ENCODE measurements around the gene PTN.
"Not testable (repeated sequence)": the region's sequence is repeated elsewhere in the genome, so short reads cannot be mapped to it uniquely, and the experiment has no call there.

Gene PTN

DNA sequence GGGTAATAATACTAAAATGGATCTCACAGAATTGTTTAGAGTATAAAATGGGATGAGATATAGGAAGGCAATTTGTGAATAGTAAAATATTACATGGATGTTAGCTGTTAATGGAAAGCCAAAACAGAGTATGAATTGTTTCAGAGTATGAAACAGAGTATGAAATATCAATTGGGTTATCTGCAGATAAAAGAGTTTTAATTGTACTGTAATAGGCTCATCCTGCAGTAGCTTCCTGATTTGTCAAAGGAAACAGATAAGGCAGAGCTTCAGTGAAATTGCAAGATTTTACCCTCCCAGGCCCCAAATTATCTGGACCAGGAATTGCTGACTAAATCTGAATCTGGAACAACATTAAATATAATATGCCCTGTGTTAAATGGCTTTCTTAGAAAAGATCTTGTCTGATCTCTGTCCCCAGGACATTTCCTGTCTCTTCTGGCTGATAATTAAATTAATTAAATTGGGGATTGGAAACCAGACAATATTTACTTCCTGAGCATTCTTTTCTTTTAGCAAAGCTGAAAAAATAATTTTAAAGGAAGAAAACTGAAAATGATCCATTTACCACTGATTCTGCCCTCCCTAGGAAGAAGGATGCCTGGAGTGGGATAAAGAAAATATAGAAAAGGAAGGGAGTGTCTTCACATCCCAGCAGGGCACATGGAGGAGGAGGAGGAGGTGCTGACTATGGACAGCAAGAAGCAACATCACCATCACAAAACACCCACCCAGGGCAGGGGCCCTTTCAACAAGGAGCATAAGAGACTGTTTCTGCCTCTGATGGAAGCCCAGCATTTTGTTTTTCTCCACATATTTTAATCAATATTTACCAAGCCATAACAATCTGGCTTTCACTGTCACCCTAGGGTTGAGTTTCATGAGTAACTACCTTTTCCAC is 18.5 kb downstream of the PTN start:
- DNase-seq (ENCODE audit: low read depth in 2 of 2) = no peak

DNA sequence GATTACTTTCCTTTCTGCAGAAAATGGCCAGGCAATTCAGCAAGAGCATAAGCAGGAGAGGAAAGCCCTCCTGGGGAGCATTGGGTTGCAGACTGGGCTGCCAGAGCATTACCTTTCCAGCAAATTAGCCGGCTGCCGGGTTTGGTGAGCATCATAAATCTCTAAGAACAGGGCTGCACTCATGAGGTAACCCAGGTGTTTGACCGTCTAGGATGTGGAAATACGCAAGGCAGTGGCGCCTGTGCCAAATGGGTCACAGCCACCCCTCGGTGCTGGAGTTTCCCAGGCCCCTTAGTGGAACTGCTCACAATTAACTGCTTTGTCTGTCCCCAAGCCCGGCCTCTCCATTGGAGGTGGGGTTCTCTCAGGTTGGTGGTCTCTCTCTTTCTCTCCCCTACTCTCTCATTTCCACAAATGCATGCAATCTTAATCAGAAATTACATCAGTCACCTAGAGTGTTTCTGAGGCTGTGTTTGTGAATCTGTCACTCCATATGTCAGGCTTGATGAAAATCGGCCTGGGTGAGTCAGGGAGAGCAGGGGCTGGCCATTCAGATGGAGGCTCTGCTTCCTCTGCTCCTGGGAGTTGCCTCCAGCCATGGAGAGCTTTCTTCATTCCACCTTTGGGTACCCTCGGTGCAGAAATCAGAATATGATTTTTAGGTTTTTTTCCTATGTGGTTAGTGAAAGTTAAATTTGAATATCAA is 26.7 kb downstream of the PTN start:
- no peak for DNase-seq (ENCODE audit: low read depth in 2 of 2)

DNA sequence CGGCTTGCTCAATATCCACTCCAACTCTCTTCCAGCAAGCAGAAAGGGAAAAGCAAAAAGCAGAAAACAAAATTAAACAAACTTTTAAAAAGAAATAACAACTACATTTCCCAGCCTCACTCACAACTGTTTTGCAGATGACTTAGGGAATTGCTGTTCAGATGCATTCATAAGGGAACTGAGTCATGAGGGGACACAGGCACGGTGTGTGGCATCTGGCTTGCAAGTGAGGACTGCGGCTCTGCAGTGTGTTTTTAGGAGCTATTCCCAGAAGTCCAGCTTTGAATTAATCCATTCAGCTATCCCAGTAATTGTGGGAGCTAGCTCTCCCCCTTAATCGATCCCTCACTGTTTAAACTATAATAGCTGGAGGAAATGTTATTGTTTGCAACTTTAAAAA is 30.3 kb downstream of the PTN start:
- DNase-seq (ENCODE audit: low read depth in 2 of 2) = no peak

DNA sequence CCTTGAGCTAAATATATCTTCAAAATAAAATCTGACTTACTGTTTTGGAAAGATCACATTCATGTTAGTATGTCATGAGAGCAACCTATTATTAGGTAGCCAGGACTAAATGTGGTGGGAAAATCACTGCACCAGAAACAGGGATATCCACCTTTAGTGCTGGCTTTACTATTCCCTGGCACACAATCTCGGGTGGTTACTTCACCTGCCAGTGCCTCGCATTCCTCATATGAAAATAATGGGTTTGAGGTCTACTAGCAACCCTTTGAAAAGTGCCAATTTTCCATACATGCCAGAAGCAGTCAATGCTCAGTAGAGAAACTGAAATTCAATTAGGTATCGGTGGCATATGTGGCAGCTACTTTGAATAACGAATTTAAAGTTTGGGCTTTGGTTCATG is 36.8 kb downstream of the PTN start:
- DNase-seq (ENCODE audit: low read depth in 2 of 2) = no peak

DNA sequence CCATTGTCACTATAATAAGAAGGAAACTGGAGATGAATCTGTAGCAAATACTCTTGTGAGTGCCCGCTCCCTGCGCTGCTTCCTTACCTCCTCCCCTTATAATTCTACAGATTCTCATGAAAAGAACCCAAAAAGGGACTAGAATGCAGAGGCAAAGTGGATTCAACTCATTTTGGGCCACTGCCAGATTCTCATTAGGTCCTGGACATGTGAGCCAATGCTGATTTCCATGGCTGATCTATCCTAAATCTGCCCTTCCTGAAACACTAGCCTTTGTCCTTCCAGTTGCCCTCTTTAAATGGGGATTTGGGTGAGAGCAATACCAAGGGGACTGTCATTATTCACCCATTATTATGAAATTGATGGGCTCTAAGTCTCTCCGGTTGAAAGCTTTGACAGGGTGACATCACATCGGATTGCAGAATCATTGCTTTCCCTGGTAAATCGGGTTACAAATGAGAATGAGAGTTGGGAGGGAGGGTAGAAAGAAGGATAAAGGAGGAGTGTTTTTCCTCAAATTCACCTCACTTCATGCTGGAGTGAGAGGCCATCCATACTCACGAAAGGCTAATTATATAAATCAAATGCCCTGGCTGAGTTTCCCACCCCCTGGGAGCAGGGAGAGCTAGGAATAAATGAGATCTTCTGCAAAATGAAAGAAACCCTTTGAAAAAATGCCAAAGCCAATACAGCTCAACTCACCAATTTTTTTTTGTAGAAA is 37.5 kb downstream of the PTN start:
- DNase-seq (ENCODE audit: low read depth in 2 of 2) = no peak

DNA sequence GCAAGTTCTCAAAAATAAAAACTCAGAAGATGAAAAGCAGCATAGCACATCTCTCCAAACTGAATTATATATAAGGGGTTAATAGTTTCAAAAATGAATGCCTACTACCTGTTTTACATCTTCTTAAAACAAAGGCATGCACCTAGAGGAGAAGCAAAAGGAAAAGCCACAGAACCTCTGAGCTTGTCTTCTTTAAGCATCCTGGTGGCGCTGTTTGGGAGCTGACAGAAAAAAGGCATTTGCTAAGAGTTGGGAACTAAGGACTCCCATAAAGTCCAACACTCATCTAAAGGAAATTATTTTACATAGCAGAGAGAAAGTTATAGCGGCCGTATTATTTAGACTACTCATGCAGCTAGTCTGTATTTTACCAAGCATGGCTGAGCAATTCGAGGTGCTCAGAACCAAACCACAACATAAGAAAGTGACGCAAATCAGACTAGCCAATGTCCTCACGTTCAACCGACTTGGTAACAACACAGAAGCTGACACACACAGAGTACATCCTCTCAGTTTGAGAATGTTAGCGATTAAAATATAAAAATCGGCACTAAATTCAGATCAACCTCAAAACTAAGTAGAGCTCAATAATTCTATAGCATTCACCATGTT is 38.8 kb downstream of the PTN start:
- DNase-seq (ENCODE audit: low read depth in 2 of 2) = no peak

DNA sequence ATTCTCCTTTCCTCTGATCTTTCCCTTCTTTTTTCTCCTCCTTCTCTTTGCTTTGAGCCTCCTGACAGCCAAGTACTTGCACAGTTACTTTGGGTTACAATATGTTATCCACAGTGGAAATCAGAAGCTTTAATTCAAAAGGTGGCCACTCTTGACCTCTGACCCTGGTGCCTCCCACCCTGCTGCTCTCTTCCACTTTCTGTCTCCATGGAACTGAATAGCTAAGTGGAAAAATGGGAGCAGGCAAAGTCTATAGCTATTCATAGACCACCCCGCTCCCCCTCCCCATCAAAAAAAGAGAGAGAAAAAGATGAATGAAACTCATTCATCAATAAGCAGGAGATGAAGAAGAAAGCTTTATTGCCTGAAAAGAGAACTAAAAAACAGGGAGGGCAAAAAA is 39.4 kb downstream of the PTN start:
- no peak for DNase-seq (ENCODE audit: low read depth in 2 of 2)

DNA sequence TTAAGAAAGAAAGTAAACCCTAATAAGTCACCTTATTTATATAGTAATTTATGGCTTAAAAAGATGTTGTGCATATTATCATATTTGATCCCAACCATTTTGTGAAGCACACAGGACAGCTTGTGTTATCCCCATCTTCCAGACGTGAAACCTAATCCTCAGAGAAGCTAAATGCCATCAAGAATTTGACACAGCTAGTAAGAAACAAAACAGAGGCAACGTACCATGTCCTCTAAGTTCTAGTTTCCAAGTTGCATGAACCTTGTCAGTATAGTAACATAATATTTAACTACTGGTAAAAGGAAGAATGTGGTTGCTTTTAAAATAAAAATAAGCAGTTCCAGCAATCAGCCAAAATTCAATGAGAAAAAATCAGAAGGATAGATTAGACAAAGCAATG is 41.5 kb downstream of the PTN start:
- DNase-seq (ENCODE audit: low read depth in 2 of 2) = no peak

DNA sequence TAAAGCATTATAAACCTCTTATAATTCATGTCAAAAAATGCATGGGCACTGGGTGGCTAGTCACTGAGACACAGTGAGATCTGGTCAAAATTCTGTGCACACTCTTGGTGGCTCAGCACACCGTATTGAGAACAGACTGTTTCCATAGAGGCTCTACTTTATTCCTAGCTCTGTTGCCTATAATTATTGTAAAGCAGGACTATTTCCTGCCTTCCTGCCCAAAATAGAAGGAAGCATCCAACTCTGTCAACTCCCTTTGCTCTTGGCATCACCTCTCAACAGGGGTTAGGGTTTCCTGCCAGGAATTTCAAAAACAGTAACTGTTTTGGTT is 45.1 kb downstream of the PTN start:
- DNase-seq (ENCODE audit: low read depth in 2 of 2) = no peak

DNA sequence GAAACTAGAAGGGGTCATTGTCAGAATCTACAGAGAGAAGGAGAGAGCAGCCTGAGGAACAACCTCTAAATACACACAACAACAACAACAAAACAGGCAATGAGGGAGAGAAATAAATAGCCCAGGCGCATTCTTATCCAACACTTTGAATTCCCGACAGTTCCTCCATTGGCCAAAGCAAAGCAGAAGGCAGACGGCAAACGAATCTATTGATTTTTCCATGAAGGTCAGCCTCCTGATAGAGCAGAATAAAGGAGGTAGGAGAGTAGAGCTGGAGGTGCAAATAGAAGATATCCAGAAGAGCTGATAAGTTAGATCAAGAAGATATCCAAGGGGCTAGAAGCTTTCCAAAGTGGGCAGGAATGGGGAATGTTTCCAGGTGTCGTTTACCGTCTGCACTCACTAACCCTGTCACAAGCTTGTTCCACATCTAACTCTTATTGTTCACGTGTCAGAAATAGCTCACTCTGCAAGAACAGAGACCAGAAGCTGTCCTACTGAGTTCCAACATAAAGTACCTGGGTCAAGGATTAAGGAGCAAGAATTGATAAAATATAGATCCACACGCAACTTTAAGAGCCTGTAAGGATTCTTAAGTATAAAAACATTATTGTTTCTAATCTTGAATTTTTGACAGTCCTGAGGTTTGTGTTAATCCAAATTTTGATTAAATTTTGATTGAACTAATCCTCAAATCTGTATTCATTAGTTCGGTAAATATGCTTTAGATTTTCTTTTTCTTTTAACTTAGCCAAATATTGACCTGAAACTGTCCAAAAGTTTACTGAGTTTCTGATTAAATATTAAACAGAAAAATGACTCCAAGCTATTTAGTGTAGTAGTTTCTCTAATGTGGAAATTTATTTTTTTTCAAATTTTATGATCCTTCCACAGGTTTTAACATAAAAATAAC is 45.7 kb downstream of the PTN start:
- DNase-seq (ENCODE audit: low read depth in 2 of 2) = no peak

DNA sequence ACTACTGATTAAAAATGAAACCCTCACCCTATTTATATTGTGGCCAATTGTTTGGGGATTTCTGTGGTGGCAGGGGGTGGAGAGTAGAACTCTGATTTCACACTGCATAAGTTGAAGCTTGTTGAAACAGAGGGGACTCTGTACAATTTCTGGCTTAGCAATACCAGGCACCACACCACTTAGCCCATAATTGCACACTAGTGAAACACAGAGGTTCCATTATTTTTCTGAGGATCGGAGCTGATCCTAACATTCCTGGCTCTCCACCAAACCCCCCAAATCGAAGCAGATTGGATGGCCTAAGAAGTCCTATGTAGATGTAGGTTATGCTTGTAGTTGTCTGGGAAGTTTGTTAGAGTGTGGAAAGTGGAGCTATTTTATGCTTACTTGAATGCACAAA is 47.0 kb downstream of the PTN start:
- no peak for DNase-seq (ENCODE audit: low read depth in 2 of 2)

DNA sequence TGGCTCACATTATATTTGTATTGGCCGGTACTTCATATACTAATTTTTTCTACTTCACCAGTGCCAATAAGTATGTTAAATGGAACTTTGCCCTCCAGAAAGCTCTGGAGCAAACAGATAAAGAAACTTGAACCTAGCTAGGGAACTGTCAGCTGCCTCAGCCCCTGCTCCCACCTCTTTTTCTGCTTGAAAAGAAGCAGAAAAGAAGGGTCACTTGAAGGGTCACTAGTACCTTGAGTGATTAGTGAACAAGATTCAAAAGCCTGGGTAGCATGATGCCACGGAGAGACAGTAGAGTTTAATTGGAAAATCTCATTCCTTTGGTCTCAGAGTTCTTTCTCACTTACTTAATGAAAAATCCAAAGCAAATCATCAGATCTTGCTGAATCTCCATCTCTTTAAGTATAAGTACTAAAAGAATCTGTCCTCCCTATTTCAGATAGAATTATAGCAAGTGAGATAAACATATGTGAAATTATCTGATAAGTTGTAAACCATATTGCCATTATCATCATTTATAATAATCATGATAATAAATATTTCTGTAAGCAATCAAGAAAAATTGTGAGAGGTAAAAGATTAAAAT is 47.7 kb downstream of the PTN start:
- no peak for DNase-seq (ENCODE audit: low read depth in 2 of 2)

DNA sequence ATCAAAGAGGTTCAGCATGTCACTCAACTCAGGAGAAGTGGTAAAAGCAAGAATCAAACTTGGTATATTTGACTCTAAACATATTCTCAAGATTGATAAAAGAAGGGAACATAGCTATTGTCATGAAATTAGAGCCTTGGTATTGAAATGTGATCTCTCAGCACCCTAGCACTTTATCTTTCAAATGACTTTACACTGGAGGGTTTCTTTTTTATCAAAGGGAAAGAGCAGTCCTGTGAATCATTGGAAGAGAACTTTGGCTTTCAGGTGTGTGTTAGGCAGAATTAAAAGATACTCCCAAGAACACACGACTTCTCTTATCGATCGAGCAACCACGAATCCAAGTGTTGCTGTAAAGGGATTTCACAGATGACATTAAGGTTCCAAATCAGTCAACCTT is 54.4 kb downstream of the PTN start:
- no peak for DNase-seq (ENCODE audit: low read depth in 2 of 2)

DNA sequence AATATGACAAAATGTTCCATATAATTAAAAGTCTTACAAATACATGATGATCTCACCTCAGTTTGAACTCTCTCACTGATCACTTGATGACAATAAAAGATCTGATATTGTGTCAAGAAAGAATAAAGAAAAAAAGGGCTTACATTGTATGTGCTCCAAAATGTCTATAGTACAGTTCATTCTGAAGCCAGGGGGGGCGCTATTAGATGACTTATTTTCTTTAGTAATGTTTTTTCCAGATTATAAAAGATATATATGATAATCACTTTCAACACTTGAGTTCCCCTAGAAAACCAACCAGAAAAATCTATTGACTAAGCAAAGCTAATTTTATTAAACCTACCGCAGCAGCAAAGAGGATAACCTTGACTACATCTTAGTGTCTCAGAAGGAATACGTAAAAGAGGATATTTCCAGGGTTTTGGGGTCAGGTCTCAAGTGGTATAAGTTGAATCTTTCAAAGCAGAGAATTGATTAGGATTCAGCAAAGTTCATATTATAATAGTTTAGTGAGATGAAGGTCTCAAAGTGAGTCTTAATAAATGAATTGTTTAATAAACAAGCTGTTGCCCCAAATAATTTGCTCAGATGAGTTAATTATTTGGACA is 55.8 kb downstream of the PTN start:
- no peak for DNase-seq (ENCODE audit: low read depth in 2 of 2)

DNA sequence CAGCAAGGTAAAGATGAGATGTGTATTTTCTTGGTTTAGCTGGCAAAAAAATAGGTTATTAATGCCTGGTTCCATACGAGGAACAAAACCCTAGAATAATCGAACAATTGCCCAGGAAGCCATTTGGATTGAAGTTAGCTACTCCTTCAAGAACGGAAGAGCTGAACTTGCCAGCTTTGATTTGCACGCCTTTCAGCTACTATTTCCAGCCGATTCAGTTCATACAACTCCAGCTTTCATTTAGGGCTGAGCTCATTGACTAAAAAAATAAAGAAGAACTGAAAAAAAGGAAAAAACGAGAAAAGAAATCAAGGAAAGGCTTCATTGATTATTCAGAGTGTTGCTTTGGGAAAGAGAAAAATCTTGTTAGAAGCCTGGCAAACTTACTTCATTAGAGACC is 60.4 kb downstream of the PTN start:
- DNase-seq (ENCODE audit: low read depth in 2 of 2) = no peak

DNA sequence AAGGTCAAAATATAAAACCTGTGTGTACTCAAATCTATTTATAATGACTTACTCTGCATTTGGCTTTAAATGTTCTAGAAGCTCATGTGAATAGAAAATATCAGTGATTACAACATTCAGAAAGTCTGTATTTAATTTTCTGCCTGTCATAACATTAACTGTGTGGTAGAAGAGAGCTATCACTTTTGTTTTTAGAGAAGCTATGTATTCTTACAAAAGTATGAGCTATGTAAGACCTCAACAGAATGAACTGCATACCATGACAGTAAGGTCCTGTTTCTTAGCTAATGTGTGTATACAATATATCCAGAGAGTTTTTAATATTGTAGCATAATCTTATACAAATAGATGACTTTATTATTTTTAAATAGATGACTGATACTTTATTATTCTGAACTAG is 61.5 kb downstream of the PTN start:
- no peak for DNase-seq (ENCODE audit: low read depth in 2 of 2)

DNA sequence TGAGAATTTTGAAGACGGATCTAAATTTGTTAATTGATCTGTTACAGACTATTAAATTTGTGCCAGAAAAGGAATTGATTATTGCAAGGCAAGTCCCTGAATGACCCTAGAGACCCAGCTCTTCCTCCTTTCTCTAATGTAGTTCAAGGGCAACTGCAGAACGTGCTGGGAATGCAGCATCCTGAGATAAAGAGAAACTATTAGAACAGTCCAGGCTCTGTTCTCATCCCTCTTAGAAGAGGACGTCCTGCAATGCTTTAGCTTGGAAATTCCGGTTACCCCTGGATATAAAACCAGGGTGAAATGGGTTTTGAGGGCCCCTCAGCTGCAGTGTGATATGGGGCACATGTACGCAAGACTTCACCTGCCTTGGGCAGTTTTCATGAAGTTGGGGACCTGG is 67.3 kb downstream of the PTN start:
- no peak for DNase-seq (ENCODE audit: low read depth in 2 of 2)

DNA sequence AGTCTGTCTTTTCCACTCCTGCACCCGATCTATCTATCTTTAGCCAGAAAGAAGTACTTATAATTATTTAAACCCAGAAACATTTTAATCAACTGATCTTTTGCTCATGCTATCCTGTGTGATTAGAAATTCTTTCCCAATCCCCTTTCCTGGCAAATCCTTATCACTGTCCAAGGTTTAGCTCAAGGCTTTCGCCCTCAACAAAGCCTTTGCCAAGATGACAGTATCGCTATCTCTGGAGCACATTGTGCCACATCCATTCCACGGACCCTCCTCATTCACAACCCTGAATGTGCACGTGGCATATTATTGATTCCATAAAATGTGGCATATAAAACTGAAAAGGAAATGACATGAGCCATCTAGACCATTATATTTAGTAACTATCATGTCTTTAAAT is 71.3 kb downstream of the PTN start:
- no peak for DNase-seq (ENCODE audit: low read depth in 2 of 2)

DNA sequence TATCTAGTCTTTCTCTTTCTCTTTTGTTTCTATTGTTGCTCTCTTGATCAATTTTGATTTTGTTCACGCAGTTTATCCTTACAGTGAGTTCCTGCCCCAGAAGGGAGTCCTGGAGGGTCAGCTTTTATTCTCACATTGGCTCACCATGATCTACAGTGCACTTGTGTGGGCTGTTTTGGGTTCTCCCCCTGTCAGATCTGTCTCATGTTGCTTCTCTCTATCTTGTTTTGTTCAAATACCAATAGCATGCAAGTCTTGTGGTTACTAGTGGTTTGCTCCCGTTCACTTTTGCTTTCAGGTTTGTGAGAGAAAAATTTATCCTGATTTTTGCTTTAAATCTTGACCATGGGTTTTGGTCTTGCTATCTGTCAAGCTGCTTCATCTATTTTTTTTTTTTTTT is 74.3 kb downstream of the PTN start:
- no peak for DNase-seq (ENCODE audit: low read depth in 2 of 2)

DNA sequence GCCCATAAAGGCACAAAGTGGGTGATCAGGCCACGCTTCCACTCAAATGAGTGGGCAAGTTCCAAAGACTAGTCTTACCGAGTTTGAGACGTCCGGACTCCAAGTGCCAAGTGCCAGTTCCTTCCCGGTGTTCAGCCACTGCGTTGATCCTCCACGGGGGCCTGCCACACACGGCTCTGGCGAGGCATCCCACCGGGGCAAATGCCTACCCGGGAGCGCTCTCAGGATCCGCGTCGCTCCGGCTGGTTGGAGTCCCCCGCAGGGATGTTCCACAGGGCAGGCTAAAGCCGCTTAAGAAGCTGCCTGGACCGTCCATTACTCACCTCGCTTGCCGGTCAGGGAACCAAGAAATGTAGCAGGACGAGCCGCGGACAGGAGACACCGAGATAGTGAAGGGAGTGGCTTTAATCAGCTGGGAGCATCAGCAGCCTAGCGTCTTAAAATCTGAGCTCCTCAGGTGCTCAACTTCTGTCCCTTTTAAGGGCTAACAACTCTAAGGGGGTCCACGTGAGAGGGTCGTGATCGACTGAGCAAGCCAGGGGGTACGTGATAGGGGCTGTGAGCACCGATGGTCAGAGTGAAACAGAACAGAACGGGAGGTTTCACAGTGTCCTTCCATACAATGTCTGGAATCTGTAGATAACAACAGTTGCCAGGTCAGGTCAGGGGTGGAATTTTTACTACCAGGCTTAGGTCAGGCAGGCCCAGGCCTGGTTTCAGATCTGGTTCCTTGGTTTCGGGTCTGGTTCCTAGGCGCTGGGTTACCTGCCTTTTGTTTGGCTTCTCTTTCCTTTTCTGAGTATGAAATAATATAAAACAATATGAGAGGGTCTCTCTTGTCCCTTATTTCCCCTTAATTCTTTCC is 75.3 kb downstream of the PTN start:
- DNase-seq (ENCODE audit: low read depth in 2 of 2) = not testable (repeated sequence)

Data from stimulated activated CD8-positive, alpha-beta memory T cell treated with anti-CD3 and anti-CD28 coated beads, Interleukin-2, amount 100 ng/mL, for 48 hours (primary cell).